GM18498 (cell line): ENCODE results near the gene PHLDA2.

Experiments
- ATAC-seq: cut with Tn5 transposase; IDR thresholded peaks from one replicate; pipeline ENCODE4 v1.9.1; 2021; ENCODE audit warnings: mild to moderate bottlenecking, moderate library complexity; ENCODE audit not compliant: unreplicated experiment

Gene PHLDA2

GRCh38 chr11:2928605-2929530, at the start of gene PHLDA2:
Gene PHLDA2 (minus strand): TSS chr11:2929420. CDS start chr11:2929364, 56 bp downstream.
- no peak for ATAC-seq

- ATAC-seq, result no peak
These were observed 47.9 kb upstream of the PHLDA2 start for GRCh38 chr11:2977113-2977512.

- no peak for ATAC-seq
These were observed 47.3 kb upstream of the PHLDA2 start for GRCh38 chr11:2976294-2977063.

GRCh38 chr11:2975594-2975993, 46.4 kb upstream of the PHLDA2 start:
- ATAC-seq, result no peak

- no peak for ATAC-seq
These were observed 45.1 kb upstream of the PHLDA2 start for GRCh38 chr11:2974272-2974671.

GRCh38 chr11:2968341-2968900, 39.2 kb upstream of the PHLDA2 start:
- no peak for ATAC-seq

GRCh38 chr11:2964782-2965181, 35.6 kb upstream of the PHLDA2 start:
- no peak for ATAC-seq

- ATAC-seq, result no peak
These were observed 34.5 kb upstream of the PHLDA2 start for GRCh38 chr11:2963761-2964160.

GRCh38 chr11:2963112-2963754, 34.0 kb upstream of the PHLDA2 start:
- no peak for ATAC-seq

- no peak for ATAC-seq
These were observed 31.9 kb upstream of the PHLDA2 start for GRCh38 chr11:2961080-2961479.

GRCh38 chr11:2960139-2960538, 30.9 kb upstream of the PHLDA2 start:
- no peak for ATAC-seq

GRCh38 chr11:2958251-2958650, 29.0 kb upstream of the PHLDA2 start:
- ATAC-seq, result no peak

- no peak for ATAC-seq
These were observed 26.8 kb upstream of the PHLDA2 start for GRCh38 chr11:2955906-2956476.

GRCh38 chr11:2954263-2954662, 25.0 kb upstream of the PHLDA2 start:
- ATAC-seq, result no peak

GRCh38 chr11:2952290-2952689, 23.1 kb upstream of the PHLDA2 start:
- ATAC-seq, result no peak

GRCh38 chr11:2951231-2952110, 22.3 kb upstream of the PHLDA2 start:
- ATAC-seq, result no peak

GRCh38 chr11:2950825-2951224, 21.6 kb upstream of the PHLDA2 start:
- ATAC-seq, result no peak

GRCh38 chr11:2949920-2950319, 20.7 kb upstream of the PHLDA2 start:
- no peak for ATAC-seq

- ATAC-seq, result no peak
These were observed 18.5 kb upstream of the PHLDA2 start for GRCh38 chr11:2947744-2948143.

- ATAC-seq, result no peak
These were observed 16.6 kb upstream of the PHLDA2 start for GRCh38 chr11:2945757-2946287.
